HG02885 (cell line): ENCODE measurements around the gene SULT2B1.

ENCODE experiments used
- ATAC-seq: cut with Tn5 transposase; IDR thresholded peaks from one replicate; pipeline ENCODE4 v1.9.1; 2021; ENCODE audit warnings: mild to moderate bottlenecking; ENCODE audit not compliant: unreplicated experiment, poor library complexity

Gene SULT2B1

DNA sequence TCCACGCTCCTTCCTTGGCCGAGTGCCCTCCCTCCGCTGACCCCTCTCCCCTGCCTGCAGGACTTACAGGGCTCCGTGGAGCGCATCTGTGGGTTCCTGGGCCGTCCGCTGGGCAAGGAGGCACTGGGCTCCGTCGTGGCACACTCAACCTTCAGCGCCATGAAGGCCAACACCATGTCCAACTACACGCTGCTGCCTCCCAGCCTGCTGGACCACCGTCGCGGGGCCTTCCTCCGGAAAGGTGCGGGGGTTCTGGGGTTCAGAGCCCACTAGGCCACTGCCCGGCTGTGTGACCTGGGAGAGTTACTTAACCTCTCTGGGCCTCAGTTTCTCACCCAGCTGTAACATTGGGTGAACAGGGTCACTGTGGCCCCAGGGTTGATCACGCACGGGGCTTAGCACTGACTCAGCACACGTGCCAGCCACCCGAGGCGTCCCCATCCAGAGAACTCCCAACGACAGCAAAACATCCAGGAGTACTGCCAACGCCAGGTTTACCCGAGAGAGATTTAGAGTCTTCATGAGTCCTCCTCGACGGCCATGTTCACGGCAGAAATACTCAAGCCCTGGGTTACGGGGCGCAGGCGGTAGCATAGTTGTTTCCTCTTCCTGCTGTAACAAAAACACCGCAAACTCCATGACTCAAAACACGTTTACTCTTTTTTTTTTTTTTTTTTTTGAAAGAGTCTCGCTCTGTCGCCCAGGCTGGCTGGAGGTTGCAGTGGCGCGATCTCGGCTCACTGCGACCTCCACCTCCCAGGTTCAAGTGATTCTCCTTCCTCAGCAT lies 44.9 kb downstream of the SULT2B1 start:
- no peak for ATAC-seq

DNA sequence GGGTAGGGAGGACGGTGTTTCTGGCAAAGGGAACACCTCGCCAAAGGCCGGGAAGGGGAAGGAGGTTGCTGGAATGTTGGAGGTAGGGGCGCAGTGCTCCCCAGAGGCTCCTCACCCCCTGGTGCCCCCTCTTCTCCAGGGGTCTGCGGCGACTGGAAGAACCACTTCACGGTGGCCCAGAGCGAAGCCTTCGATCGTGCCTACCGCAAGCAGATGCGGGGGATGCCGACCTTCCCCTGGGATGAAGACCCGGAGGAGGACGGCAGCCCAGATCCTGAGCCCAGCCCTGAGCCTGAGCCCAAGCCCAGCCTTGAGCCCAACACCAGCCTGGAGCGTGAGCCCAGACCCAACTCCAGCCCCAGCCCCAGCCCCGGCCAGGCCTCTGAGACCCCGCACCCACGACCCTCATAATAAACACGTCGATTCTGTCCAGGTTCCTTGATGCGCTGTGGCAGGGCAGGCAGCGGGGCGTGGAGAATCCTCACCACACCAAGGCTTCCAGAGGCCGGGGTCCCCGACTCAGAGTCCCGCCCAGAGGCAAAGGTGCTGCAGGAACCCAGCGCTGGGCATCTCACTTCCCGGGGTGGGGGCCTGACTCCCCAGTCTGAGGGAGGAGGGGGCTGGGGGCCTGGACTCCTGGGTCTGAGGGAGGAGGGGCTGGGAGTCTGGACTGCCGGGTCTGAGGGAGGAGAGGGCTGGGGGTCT lies 47.2 kb downstream of the SULT2B1 start:
- ATAC-seq, result no peak

GRCh38 chr19:48600679-48601417 lies 48.9 kb downstream of the SULT2B1 start:
- ATAC-seq, result no peak

- no peak for ATAC-seq
Observed at GRCh38 chr19:48603001-48603400, 51.0 kb downstream of the SULT2B1 start.

DNA sequence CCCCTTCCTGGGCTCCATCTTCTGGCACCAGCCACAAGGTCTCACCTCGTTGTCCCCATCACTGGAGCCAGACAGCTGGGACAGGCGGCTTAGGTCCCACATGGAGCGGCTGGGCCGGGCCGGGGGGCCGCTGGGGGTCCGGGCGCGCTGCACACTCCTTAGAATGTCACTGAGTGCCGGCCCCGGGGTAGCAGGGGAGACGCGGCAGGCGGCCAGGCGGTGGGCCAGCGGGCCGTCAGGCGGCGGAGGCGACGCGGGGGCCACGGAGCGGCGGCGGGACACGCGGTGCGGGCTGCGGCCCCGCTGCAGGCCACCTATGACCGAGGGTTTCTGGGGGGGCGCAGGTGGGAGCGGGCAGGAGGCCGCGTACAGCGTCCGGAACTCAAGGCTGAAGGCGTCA lies 51.5 kb downstream of the SULT2B1 start:
- ATAC-seq, result no peak

DNA sequence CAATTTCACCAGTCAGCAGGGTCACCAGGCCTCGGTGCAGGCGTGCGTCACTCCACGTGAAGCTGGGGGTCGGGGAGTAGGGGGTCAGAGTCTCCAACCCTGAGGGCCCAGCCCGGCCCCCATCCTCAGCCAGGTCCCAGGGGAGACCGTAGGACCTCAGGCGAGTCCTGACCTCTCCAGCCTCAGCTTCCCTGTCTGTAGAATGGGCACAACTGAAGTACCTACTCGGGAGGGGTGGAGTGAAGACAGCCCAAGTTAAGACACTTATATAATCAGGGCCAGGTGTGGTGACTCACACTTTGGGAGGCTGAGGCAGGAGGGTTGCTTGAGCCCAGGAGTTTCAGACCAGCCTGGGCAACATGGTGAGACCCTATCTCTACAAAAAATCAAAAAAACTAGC lies 51.9 kb downstream of the SULT2B1 start:
- no peak for ATAC-seq

- no peak for ATAC-seq
Observed at GRCh38 chr19:48606463-48607358, 54.7 kb downstream of the SULT2B1 start, which contains the start of gene SPACA4. Gene SPACA4, plus strand, starts transcription at chr19:48606742. Its CDS starts 237 bp downstream, at chr19:48606979.

DNA sequence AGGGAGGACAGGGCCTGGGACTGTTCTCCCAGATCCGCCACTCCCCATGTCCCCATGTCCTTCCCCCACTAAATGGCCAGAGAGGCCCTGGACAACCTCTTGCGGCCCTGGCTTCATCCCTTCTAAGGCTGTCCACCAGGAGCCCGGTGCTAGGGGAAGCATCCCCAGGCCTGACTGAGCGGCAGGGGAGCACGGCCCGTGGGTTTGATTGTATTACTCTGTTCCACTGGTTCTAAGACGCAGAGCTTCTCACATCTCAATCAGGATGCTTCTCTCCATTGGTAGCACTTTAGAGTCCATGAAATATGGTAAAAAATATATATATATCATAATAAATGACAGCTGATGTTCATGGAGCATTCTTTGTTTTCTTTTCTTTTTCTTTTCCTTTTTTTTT lies 55.4 kb downstream of the SULT2B1 start:
- ATAC-seq, result no peak

- ATAC-seq, result peak; percentile 54
Observed at GRCh38 chr19:48608798-48609263, 56.9 kb downstream of the SULT2B1 start.

DNA sequence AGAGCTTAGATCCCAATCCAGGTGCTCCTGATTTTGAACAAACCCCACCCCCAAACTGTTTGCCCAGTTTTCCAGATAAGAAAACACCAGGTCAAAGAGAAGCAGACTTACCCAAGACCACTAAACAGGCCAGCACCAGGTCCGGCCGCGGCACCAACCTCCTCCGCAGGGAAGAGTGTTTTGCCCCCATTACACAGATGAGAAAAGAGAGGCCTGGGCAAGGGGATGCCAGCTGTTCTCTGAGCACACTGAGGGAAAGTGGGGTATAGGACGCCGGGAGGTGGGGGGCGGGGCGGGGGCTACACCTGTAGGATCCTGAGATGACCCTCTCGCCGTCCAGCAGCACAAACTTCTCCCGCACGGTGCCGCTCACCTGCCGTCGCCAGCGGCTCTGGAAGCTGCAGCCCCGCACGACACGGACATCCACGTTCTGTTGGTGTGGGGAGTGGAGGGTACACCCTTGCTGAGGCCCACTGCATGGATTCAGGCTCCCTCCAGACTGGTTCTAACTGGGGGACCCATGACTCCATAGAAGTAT lies 57.7 kb downstream of the SULT2B1 start:
- no peak for ATAC-seq

DNA sequence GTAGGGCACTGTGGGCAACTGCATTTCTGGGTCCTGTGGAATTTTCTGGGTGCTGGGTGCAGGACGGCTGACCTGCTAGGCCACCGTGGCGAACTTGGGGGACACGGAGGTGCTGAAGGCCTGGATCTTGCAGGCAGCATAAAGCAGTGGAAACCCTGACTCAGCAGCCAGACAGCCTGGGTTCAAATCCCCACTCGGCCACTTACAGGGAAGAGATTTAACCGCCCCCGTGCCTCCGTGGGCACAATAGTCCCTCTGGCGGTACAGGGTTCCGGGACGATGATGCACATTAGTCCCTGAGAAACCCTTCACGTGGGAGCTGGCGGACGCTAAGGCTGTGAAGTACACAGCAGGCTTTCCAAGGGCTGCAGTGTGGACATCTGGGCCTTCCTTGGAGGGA lies 59.9 kb downstream of the SULT2B1 start:
- ATAC-seq, result no peak

DNA sequence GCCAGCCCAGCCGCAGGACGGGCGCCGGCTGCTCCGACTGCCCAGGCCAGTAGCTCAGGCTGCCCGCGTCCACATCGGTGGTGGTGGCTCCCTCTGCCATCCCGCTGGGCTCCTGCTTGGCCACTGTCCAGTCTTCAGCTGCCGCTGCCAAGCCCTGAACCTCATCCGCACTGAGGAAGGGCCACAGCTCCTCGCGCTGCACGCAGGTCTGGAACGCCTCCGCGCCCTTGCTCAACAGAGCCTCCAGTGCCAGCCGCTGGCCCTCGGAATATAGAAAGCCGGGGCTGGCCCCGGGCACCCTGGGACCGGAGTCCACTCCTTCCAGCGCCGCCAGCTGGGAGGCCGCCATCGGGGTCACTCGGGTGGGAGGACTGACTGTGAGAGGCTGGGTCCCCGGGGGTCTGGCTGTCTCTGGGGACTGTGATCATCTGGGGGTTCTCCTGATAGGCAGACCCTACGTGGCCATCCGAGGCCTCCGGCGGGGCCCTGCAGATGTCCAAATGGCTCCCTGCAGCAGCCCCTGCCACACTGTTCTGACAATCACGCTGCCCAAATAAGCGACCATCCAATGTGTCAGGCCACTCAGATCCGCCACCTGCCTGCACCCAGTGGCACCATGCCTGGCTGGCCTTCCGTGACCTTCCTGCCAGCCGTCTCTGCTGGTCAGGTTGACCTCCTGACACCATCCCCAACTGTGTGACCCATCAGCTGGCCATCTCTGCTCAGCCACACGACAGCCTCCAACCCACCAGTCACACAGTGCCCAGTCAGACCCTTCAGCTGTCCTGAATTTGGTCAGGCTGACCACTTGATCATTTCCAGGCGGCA lies 61.3 kb downstream of the SULT2B1 start:
- no peak for ATAC-seq

DNA sequence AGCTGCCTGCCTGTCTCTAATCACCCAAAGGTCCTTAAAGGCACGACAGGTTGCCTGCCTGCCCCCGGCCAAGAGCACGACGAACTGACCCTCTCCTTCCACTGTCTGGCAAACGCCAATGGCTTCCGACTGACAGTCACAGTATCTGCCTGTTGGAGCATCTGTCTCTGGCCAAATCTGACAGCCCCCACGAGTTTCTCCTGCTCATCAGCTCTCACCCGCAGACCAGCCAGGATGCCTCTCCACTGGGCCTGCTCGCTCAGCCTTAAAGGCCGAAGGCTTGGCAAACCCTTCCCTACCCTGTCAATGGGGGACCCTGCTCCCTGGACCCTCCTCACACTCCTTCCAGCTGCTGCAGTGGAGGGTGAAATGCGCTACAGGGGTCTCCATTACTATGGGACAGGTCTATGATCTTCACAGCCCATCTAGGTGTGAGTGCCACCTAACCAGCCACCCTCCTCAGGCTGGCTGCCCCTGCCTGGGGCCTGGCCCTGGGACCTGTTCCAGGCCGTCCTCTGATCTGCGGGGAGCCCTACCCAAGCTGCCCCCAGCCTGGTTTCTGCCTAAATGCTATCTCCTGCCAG lies 62.0 kb downstream of the SULT2B1 start:
- ATAC-seq, result no peak

DNA sequence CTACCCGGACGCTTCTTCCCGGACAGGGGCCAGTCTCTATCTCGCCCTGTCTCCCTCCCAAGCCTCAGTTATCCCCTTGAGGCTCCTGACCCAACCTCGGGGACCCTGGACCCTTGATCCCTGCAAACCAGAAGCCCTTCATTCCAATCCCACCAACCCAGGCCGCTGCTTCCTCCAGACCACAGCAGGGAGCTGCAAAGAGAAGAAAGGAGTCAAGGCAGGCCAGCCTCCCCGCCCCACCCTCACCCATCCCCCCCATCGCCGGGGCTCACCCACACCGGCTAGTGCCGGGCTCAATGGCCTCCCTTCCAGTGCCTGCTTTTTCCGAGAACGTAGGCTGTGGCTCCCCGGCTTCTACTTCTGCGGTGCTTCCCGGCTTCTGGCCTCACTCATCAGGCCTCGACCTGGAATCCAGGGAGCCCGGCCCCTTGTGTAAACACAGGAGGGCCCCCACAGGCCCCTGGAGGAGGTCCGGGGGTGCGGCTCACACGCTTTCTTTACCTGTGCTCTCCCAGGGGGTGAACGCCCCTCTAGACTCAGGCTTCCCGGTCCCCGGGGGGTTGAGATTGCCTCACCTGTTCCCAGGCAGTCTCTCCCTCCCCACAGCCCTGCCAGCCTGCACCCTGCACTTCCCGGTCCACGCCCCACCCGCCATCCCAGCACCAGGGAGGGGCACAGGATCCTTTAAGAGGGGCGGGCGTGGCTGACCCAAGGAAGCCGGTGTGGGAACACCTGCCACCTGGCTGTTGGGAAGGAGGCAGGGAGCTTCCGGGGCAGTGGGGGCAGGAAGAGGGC lies 62.7 kb downstream of the SULT2B1 start, which contains the start of gene FAM83E:
Gene FAM83E, minus strand, starts transcription at position 641 of the 795 bp plus-strand sequence. CDS start 1,704 bp downstream, outside the sequence.
- ATAC-seq, result no peak

DNA sequence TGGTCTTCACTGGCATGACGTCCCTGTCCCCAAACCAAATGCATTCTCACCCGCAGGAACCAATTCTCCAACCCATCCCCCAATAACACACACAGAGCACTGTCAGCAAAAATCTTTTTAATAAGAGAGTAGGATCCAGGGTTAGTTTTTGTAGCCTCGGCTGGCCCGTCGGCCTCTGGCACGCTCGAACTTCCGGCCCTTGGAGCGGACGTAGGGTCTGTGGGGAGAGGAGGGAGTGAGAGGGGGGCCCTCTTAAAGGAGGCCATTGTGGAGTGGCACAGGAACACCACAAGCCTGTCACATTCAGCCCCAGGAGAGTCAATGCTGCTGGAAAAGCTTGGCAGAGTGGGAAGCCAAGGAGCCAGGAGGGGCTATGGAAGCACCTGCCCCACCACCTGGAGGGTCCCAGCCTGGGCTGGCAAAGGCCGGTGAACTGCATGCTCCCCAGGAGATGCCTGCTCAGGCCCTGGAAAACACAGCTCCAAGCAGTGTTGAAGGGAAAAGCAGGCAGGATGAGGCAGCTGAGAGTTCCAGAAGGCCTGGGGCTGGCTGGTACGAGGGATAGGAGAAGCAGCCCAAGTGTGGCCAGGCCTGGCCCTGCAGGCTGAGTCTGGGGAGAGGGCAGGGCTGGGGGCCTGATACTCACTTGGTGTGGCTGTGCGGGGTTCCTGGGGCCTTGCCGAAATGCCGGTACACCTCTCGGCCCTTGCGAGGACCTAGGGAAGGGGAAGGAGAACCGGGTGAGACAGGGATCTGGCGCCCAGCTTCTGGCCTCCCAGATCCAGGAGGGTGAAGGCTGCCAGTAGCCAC lies 63.5 kb downstream of the SULT2B1 start:
- no peak for ATAC-seq

DNA sequence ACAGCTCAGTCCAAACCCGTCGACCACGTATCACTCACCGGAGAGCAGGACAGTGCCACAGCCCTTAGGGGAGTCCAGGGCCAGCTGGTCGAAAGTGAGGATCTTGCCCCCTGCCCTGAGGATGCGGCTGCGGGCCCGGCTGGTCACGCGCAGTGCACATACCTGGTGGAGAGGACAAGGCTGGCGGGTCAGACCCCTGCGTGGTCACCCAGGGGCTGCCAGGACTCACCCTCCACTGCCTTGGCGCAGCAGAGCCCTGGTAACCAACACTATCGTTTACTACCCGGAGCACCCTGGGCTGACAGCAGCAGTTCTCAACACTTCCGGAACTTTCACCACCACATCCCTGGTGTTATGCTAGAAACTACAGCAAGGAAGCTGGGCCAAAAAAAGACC lies 64.1 kb downstream of the SULT2B1 start:
- no peak for ATAC-seq
